Measurements from ENCODE around the gene MAMDC2.

DNA sequence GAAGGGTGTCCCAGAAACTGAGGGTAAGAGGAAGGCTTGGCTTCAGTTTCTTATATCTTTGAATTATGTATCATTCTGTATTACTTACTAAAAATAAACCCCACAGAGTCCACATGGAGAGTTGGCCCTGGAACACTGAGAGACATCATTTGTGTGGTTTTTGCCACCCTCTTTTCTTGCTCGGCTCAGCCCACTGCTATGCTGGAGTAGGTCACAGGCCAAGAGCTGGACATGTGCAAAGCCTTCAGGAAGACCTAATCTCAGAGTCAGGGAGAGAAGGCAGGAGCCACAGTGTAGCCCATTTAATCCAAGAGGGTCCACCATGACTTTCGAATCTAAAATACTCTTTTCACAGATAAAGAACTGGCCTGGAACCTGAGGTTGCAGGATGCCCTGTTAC is 47.5 kb downstream of the MAMDC2 start:
- TF ChIP-seq POLR2A (IDR thresholded peaks at IDR 0.05), result no peak
- TF ChIP-seq, protein P1, sequence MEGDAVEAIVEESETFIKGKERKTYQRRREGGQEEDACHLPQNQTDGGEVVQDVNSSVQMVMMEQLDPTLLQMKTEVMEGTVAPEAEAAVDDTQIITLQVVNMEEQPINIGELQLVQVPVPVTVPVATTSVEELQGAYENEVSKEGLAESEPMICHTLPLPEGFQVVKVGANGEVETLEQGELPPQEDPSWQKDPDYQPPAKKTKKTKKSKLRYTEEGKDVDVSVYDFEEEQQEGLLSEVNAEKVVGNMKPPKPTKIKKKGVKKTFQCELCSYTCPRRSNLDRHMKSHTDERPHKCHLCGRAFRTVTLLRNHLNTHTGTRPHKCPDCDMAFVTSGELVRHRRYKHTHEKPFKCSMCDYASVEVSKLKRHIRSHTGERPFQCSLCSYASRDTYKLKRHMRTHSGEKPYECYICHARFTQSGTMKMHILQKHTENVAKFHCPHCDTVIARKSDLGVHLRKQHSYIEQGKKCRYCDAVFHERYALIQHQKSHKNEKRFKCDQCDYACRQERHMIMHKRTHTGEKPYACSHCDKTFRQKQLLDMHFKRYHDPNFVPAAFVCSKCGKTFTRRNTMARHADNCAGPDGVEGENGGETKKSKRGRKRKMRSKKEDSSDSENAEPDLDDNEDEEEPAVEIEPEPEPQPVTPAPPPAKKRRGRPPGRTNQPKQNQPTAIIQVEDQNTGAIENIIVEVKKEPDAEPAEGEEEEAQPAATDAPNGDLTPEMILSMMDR (IDR thresholded peaks at IDR 0.05), result no peak

Measured in Peyer's patch (tissue), 4 donors.